CD4-positive, alpha-beta memory T cell (primary cell): ENCODE measurements around the gene SPTB. TPM values are rescaled to one million over a fixed set of nuclear protein-coding genes. Genes with fewer than 3 reads are reported as not detected.
A peak's percentile ranks its signal among the peaks of the same experiment; 100 is the strongest.

Experiments
- CTCF ChIA-PET: fragments of 350-600 bp; sonication (Branson Sonifier 250); formaldehyde crosslinking; loops from one replicate; lab custom pipeline; 2021; ENCODE audit warnings: inconsistent platforms; ENCODE audit not compliant: partially characterized antibody; lab: Charles Lee
- POLR2A ChIA-PET: fragments of 350-600 bp; sonication (Branson Sonifier 250); formaldehyde crosslinking; loops from one replicate; lab custom pipeline; 2021; ENCODE audit not compliant: partially characterized antibody; lab: Charles Lee
- DNase-seq, 5 donors: peaks; one replicate each; pipeline versions ENCODE4 v3.0.0 to v3.0.0-alpha.2; 2020 to 2022; ENCODE audit warnings: mixed read lengths in 1 of 5
- H3K27ac ChIP-seq: one replicate; pipeline ENCODE4 v1.7.0; 2013; ENCODE audit warnings: low read depth, low read length
- H3K27me3 ChIP-seq: 2 replicates; pipeline ENCODE4 v1.7.0; 2013; ENCODE audit warnings: mild to moderate bottlenecking, low read length, moderate library complexity; ENCODE audit not compliant: insufficient read depth
- H3K36me3 ChIP-seq: 2 replicates; pipeline ENCODE4 v1.7.0; 2013; ENCODE audit warnings: mild to moderate bottlenecking, low read length, moderate library complexity; ENCODE audit not compliant: insufficient read depth
- H3K4me1 ChIP-seq: 2 replicates; pipeline ENCODE4 v1.7.0; 2013; ENCODE audit warnings: mild to moderate bottlenecking, low read length, moderate library complexity; ENCODE audit not compliant: insufficient read depth
- H3K4me3 ChIP-seq, 2 donors: one replicate each; pipeline ENCODE4 v1.7.0; 2013; ENCODE audit warnings: low read length in 2 of 2, mild to moderate bottlenecking in 1 of 2
- H3K9me3 ChIP-seq, 2 donors: one replicate each; pipeline ENCODE4 v1.7.0; 2013; ENCODE audit warnings: low read length in 2 of 2, control low read depth in 1 of 2; ENCODE audit not compliant: control insufficient read depth in 1 of 2
- H3K27ac Mint-ChIP-seq, 7 donors: one replicate each; pipeline ENCODE4 v1.8.0; 2020 to 2021; ENCODE audit warnings: mixed read lengths in 7 of 7, mild to moderate bottlenecking in 6 of 7, inconsistent platforms in 3 of 7, moderate library complexity in 3 of 7
- H3K27me3 Mint-ChIP-seq, 2 donors: one replicate each; pipeline ENCODE4 v1.8.0; 2020 to 2021; ENCODE audit warnings: mixed read lengths in 2 of 2
- H3K36me3 Mint-ChIP-seq, 2 donors: one replicate each; pipeline ENCODE4 v1.8.0; 2020 to 2021; ENCODE audit warnings: mixed read lengths in 2 of 2, inconsistent platforms in 1 of 2, mild to moderate bottlenecking in 1 of 2
- H3K4me1 Mint-ChIP-seq, 4 donors: one replicate each; pipeline ENCODE4 v1.8.0; 2020 to 2021; ENCODE audit warnings: mixed read lengths in 4 of 4, mild to moderate bottlenecking in 1 of 4
- H3K4me3 Mint-ChIP-seq, 8 donors: one replicate each; pipeline ENCODE4 v1.8.0; 2020 to 2021; ENCODE audit warnings: mixed read lengths in 8 of 8, mild to moderate bottlenecking in 7 of 8, moderate library complexity in 6 of 8, inconsistent platforms in 3 of 8
- H3K9me3 Mint-ChIP-seq, 8 donors: one replicate each; pipeline ENCODE4 v1.8.0; 2020 to 2021; ENCODE audit warnings: mixed read lengths in 8 of 8, mild to moderate bottlenecking in 5 of 8, inconsistent platforms in 3 of 8, moderate library complexity in 1 of 8
- intact Hi-C: fragments of 100-400 bp; cut with micrococcal nuclease; formaldehyde crosslinking; loops from one replicate; pipeline ENCODE4 v1.15.1; 2023
- polyA plus RNA-seq, 2 donors: library from polyadenylated mRNA; unstranded; fragments of 300-500 nt; fragmentation: Illumina TruSeq; gene quantifications; one replicate each; pipeline ENCODE4 v1.2.3, GENCODE V29; 2021
- total RNA-seq, 2 experiments: library from RNA; stranded (reverse); gene quantifications; one replicate each; pipeline ENCODE4 v1.2.3, GENCODE V29; 2021

SPTB gene
- total and polyA plus RNA-seq, 4 experiments from 2014 or later = 0.03 to 0.37 (median 0.09) TPM; not detected in 1

DNA sequence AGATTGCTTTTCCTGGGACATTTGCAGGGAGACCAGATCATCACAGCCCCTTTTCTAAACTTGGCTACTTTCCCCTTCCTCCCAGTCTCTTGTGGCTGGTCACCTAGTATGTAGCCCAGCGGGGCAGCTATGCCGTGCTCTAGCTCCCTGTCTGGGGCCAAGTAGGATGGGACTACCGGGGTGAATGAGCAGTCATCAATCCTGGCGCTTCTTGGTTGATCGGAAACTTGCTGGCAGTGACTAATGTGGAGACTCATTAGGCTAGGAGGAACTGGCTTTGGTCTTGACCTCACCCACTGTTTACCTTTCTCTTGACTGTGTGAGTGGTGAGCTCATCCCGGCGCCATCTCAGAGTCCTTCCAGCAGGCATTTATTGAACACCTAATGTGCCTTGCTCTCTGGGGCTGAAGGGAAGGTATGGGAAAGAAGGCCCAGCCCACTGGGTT lies 159.6 kb downstream of the SPTB start:
- DNase-seq = no peak
- intact Hi-C loops = loop anchor here (5.0 kb wide), 2 partner anchors 37 to 48 kb away; no protein-coding TSS in a partner anchor
- Mint-ChIP-seq H3K27ac (peak overlapping the region; percentile 78 to 97 (median 92)), H3K4me1 (peaks cover 77 to 100% (median 91%) of the 10 kb centered on the region in 4 donors), H3K9me3 (no peaks in the 10 kb centered on the region), H3K4me3 (peak overlapping the region in 7 of 8 donors; percentile 40 to 77 (median 65)), H3K27me3 (no peaks in the 10 kb centered on the region), H3K36me3 (peaks cover 22% of the 10 kb centered on the region in 2 donors)
- Histone ChIP-seq H3K27ac (peak overlapping the region; percentile 1), H3K4me3 (no peak overlapping the region), H3K36me3 (no peaks in the 10 kb centered on the region), H3K4me1 (peaks cover 100% of the 10 kb centered on the region), H3K9me3 (no peaks in the 10 kb centered on the region), H3K27me3 (no peaks in the 10 kb centered on the region)
- POLR2A ChIA-PET = interaction anchor here (1.2 to 15.7 kb wide), 3 partner anchors 18 to 195 kb away, joined by 3 to 469 read pairs (median 3); partner anchors contain the start of gene PLEKHG3
- CTCF ChIA-PET = interaction anchor here (1.5 to 8.4 kb wide), 2 partner anchors 14 to 48 kb away, joined by 7 to 67 read pairs; partner anchors contain the start of gene PLEKHG3

DNA sequence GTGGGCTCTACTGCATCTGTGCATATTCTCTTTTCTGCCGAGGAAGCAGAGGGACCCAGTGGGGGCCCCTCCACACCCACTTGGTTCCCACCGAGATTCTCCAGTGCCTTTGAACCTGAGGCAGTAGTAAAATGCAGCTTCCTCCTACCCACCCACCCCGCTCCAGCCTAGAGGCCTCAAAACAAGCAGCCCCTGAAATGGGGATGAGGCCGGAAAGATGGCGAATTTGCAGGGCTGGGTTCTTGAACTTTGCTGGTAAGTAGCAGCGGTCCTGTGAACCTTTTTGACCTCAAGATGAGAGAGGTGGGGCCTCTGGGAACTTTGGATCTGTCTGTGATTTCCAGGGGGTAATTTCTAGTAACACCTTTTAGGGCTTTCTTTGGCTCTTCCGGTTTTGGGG lies 160.1 kb downstream of the SPTB start:
- peaks cover 22 to 23% of the 10 kb centered on the region in 2 donors for H3K36me3 Mint-ChIP-seq
- H3K27ac ChIP-seq = no peak overlapping the region
- no peak for DNase-seq
- H3K4me1 Mint-ChIP-seq = peaks cover 78 to 100% (median 91%) of the 10 kb centered on the region in 4 donors
- peaks cover 0 to 1% (median 0%) of the 10 kb centered on the region in 8 donors for H3K9me3 Mint-ChIP-seq
- H3K27me3 Mint-ChIP-seq = no peaks in the 10 kb centered on the region
- ChIA-PET POLR2A (interaction anchor here (1.2 to 15.7 kb wide), 3 partner anchors 17 to 195 kb away, joined by 3 to 469 read pairs (median 3); partner anchors contain the start of gene PLEKHG3), CTCF (interaction anchor here (1.5 kb wide), 1 partner anchor 47 kb away, joined by 7 read pairs; no protein-coding TSS in a partner anchor)
- peak overlapping the region; percentile 75 to 97 (median 90) for H3K27ac Mint-ChIP-seq
- no peaks in the 10 kb centered on the region for H3K27me3 ChIP-seq
- no peaks in the 10 kb centered on the region for H3K36me3 ChIP-seq
- H3K4me1 ChIP-seq = peaks cover 100% of the 10 kb centered on the region
- no peaks in the 10 kb centered on the region for H3K9me3 ChIP-seq
- intact Hi-C loops = no loop called here
- peak overlapping the region in 7 of 8 donors; percentile 40 to 77 (median 65) for H3K4me3 Mint-ChIP-seq
- no peak overlapping the region for H3K4me3 ChIP-seq

DNA sequence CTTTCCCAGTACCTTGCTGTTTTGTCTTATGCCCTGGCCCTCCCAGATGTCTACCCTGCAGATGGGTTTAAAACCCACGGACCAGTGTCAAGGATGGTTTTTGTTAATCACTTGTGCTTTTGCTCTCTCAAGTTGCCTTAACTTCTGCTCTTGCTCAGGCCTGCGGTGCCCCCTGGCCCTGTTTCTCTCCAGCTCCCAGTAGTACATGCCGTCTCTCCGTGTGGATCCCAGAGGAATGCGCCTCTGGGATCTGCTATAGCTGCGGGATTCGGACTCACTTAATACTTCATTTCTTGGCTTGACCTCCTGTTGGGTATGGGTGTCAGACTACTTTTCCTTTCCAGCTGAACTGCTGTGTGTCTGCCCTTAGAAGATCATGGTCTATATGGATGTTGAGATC lies 160.9 kb downstream of the SPTB start:
- Mint-ChIP-seq H3K36me3 (peaks cover 21 to 31% of the 10 kb centered on the region in 2 donors), H3K4me3 (peak overlapping the region in 5 of 8 donors; percentile 1 to 81 (median 17)), H3K4me1 (peaks cover 77 to 100% (median 89%) of the 10 kb centered on the region in 4 donors), H3K9me3 (peaks cover 0 to 8% (median 5%) of the 10 kb centered on the region in 8 donors), H3K27me3 (no peaks in the 10 kb centered on the region), H3K27ac (peak overlapping the region; percentile 57 to 96 (median 80))
- peaks cover 100% of the 10 kb centered on the region for H3K4me1 ChIP-seq
- no peak for DNase-seq
- H3K36me3 ChIP-seq = no peaks in the 10 kb centered on the region
- H3K4me3 ChIP-seq = no peak overlapping the region
- intact Hi-C loops = no loop called here
- H3K9me3 ChIP-seq = no peaks in the 10 kb centered on the region
- CTCF ChIA-PET = interaction anchor here (1.3 to 1.8 kb wide), 2 partner anchors 10 to 11 kb away, joined by 3 to 8 read pairs; no protein-coding TSS in a partner anchor
- H3K27me3 ChIP-seq = no peaks in the 10 kb centered on the region
- H3K27ac ChIP-seq = no peak overlapping the region
- POLR2A ChIA-PET = interaction anchor here (0.6 to 15.7 kb wide), 5 partner anchors 16 to 41 kb away, joined by 3 to 469 read pairs (median 3); partner anchors contain the start of gene PLEKHG3

DNA sequence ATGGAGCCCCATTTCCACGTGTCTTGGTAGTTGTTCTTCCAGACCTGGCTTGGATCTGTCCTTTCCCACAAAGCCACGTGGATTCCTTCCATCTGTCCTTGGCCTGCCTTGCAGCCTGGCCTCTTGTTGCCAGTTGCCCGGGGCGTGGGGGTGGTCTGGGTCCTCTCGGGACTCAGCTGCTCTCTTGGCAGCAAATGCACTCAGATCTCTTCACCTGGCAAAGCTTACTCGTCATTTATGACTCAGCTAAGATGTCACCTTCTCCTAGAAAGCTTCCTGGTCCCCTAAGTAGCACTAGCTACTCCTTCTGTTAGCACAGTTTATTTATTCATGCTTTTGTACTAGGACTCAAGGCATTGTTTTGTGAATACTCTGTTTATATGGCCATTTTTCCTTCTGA lies 161.8 kb downstream of the SPTB start:
- H3K36me3 Mint-ChIP-seq = peaks cover 27 to 34% of the 10 kb centered on the region in 2 donors
- H3K27ac Mint-ChIP-seq = peak overlapping the region; percentile 74 to 96 (median 89)
- POLR2A ChIA-PET = interaction anchor here (0.6 to 15.7 kb wide), 6 partner anchors 8 to 214 kb away, joined by 3 to 469 read pairs (median 4); partner anchors contain the start of genes PLEKHG3 and ZBTB1

DNA sequence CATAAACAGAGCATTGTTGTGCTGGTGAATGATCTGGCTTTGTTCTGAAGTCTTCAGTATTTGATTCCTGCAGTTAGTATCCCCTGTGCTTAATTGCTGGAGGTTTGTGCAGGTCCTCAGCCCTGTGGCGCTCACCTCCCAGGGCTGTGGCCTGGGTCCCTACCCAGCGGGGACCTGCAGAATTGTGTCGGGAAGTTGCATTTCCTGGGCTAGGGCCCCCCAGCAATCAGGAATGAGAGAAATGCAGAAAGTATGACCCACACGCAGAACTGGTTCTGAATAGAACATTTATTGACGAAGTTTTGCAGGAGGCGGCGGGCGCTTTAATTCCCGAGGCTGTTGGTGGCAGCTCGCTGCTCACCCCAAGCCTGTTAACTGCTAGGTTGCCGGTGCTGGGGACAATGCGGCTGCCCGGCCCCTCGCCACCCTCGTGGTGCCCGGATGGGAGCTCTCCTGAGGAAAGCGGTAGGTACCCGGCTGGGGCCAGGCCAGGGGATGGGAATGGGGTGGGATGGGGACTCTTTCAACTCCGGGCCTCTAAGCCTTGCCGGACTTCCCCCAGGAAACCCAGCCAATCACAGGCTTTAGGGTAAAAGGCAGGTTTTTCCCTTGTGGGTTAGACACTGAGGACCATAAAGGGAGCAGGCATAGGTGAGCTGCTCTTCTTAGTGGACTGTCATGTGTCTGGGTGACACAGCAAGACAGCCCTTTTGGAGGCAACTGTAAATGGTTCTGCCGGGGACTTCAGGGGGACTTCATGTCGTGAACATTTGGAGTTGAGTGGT lies 163.9 kb downstream of the SPTB start:
- peak overlapping the region in 7 of 8 donors; percentile 27 to 81 (median 49) for H3K4me3 Mint-ChIP-seq
- intact Hi-C loops = no loop called here
- ChIA-PET CTCF (interaction anchor here (1.7 kb wide), 1 partner anchor 44 kb away, joined by 6 read pairs; no protein-coding TSS in a partner anchor), POLR2A (interaction anchor here (3.2 to 15.7 kb wide), 2 partner anchors 10 to 14 kb away, joined by 15 to 469 read pairs; partner anchors contain the start of gene PLEKHG3)
- H3K36me3 Mint-ChIP-seq = peaks cover 29 to 37% of the 10 kb centered on the region in 2 donors
- no peak for DNase-seq
- Histone ChIP-seq H3K9me3 (no peaks in the 10 kb centered on the region), H3K4me1 (peaks cover 99% of the 10 kb centered on the region), H3K27me3 (no peaks in the 10 kb centered on the region), H3K36me3 (no peaks in the 10 kb centered on the region), H3K4me3 (no peak overlapping the region), H3K27ac (no peak overlapping the region)
- peak overlapping the region; percentile 10 to 95 (median 87) for H3K27ac Mint-ChIP-seq
- no peaks in the 10 kb centered on the region for H3K27me3 Mint-ChIP-seq
- peaks cover 0 to 23% (median 10%) of the 10 kb centered on the region in 8 donors for H3K9me3 Mint-ChIP-seq
- H3K4me1 Mint-ChIP-seq = peaks cover 67 to 99% (median 85%) of the 10 kb centered on the region in 4 donors

More for the DNA sequence above, 161.8 kb downstream of the SPTB start:
- CTCF ChIA-PET = interaction anchor here (0.9 to 1.8 kb wide), 5 partner anchors 8 to 49 kb away, joined by 3 to 8 read pairs (median 3); no protein-coding TSS in a partner anchor
- DNase-seq = no peak
- H3K4me3 ChIP-seq = no peak overlapping the region
- Mint-ChIP-seq H3K4me1 (peaks cover 74 to 100% (median 89%) of the 10 kb centered on the region in 4 donors), H3K4me3 (peak overlapping the region in 6 of 8 donors; percentile 23 to 89 (median 58)), H3K9me3 (peaks cover 0 to 17% (median 8%) of the 10 kb centered on the region in 8 donors), H3K27me3 (no peaks in the 10 kb centered on the region)
- intact Hi-C loops = no loop called here
- H3K27me3 ChIP-seq = no peaks in the 10 kb centered on the region
- H3K27ac ChIP-seq = peak overlapping the region; percentile 3
- H3K36me3 ChIP-seq = no peaks in the 10 kb centered on the region
- H3K9me3 ChIP-seq = no peaks in the 10 kb centered on the region
- peaks cover 99% of the 10 kb centered on the region for H3K4me1 ChIP-seq

DNA sequence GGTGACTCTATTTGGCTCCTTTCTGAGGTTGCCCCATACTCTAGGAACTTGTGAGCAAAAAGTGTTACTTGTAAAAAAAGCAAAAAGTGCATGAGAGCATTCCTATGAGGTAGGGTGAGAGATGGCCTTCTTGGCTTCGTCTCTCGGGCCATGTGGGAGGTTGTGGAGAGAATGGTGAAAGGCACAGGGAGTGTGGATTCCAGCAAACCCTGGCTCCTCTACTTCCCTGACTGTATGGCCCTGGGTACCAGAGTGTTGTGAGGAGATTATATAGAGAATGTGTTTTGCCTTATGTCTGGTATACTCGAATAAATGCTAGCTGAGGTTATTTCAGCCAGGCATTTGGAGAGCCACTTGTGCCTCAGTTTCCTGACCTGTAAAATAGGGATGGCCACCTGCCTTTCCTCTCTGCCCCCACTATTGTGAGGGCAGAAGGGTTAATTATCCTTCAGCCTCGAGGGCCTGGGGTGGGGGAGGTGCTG lies 164.5 kb downstream of the SPTB start:
- Mint-ChIP-seq H3K9me3 (peaks cover 0 to 23% (median 10%) of the 10 kb centered on the region in 8 donors), H3K27me3 (no peaks in the 10 kb centered on the region), H3K36me3 (peaks cover 27 to 35% of the 10 kb centered on the region in 2 donors), H3K4me1 (peaks cover 66 to 99% (median 84%) of the 10 kb centered on the region in 4 donors), H3K4me3 (peak overlapping the region in 5 of 8 donors; percentile 37 to 73 (median 62)), H3K27ac (peak overlapping the region in 6 of 7 donors; percentile 10 to 95 (median 84))
- CTCF ChIA-PET = interaction anchor here (0.8 to 1.7 kb wide), 3 partner anchors 10 to 44 kb away, joined by 3 to 6 read pairs (median 5); no protein-coding TSS in a partner anchor
- Histone ChIP-seq H3K27me3 (no peaks in the 10 kb centered on the region), H3K4me3 (no peak overlapping the region), H3K9me3 (no peaks in the 10 kb centered on the region), H3K4me1 (peaks cover 99% of the 10 kb centered on the region), H3K36me3 (no peaks in the 10 kb centered on the region), H3K27ac (no peak overlapping the region)
- no peak for DNase-seq
- POLR2A ChIA-PET = interaction anchor here (0.9 to 15.7 kb wide), 4 partner anchors 8 to 27 kb away, joined by 3 to 469 read pairs (median 18); partner anchors contain the start of gene PLEKHG3
- intact Hi-C loops = no loop called here
